HG03060 (cell line): ENCODE measurements around the gene CD6.
A peak's percentile ranks its signal among the peaks of the same experiment; 100 is the strongest.

ENCODE experiments used
- ATAC-seq: cut with Tn5 transposase; IDR thresholded peaks from one replicate; pipeline ENCODE4 v1.9.1; 2021; ENCODE audit warnings: low read depth, moderate number of reproducible peaks; ENCODE audit not compliant: unreplicated experiment

The CD6 gene

GRCh38 chr11:61024938-61025820 lies 53.7 kb downstream of the CD6 start:
- ATAC-seq: no peak

GRCh38 chr11:61025821-61026120 lies 54.3 kb downstream of the CD6 start:
- no peak for ATAC-seq

DNA sequence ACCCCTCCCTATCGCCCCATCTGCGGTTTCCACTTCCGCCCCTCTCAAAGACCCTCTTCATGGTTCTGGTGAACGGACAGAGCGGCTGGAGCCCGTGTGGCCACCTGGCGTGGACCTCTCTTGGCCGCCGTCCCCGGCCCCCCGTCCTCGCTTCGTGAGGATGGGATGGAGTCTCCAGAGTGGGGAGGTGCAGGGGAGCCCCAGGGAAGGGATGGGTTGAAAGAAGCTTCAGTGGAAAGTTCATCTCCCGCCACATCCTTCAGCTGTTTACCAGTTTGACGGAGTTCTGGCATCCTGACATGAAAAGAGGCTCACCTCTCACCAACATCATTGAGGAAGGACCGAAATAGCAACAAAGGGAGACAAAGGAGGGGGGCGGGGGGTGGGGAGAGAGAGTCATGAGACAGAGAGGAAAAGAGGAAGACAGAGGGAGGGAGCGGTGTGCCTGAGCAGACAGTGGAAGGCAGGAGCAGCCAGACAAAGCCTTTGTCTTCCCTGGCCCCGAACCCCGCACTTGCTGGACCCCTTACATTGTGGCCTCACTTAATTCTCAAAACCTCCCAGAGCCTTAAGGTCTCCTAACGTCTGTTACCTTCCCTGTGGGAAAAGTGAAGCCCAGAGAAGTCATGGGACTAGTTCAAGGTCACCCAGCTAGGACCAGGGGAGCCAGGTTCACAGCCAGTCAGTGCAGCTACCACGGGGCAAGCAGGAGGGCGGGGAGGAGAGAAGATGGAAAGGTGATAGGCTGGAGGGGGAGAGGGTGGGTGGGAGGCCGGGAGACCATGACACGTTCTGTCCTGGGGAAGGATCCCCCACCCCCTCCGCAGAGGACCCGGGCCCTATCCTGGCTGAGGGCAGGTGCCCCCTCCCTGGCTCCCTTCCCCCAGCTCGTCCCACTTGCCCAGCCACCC lies 54.9 kb downstream of the CD6 start:
- ATAC-seq: no peak

DNA sequence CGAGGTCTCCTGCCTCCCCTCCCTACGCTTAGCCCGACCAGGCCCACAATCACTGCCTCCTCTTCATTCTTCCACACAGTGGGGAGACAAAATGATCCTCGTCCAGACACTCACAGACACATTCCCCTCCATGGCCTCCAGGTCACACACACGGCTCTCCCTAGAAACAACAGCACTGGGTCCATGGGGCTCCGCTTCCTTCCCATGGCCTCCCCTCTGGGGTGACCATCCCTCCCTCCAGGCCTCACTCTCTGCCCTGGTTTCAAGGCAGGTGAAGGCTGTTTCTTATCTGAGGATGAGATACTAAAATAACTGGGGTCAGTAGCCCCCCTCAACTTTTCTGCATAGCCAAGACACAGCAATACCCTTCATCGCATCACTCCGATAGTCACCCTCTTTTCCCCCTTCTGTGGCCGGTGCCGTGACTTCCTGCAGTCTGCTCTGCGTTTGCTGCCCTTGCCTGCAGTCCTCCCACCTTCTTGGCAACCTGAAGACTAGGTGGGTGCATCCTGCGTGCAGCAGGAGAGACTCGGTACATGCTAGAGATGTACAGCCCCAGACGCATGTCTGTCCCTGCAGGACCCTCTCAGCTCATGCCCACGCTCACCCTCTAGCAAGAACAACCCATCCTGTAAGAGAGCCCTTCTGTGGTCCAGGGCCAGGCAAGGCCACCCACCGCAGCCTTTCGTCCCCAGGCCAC lies 55.8 kb downstream of the CD6 start:
- no peak for ATAC-seq

- peak; percentile 74 for ATAC-seq
These were observed 56.8 kb downstream of the CD6 start for GRCh38 chr11:61028135-61028729.

GRCh38 chr11:61032824-61033223 lies 61.3 kb downstream of the CD6 start:
- no peak for ATAC-seq

- no peak for ATAC-seq
These were observed 61.9 kb downstream of the CD6 start for GRCh38 chr11:61033417-61033816.

DNA sequence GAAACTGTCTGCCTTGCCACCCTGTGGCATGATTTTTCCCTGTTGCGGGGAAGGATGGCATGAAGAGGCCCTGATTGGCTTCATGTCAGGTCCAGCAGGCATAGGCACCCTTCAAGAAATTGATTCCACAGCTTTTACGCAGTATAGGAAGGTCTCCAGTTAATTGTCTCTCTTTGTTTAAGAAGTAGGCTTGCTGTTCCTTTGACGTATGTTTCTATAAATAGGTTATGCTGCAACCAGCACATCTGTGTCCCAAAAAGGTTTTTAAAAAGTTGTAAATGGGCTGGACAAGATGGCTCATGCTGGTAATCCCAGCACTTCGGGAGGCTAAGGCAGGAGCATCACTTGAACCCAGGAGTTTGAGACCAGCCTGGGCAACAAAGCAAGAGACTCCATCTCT lies 62.6 kb downstream of the CD6 start:
- ATAC-seq: no peak

DNA sequence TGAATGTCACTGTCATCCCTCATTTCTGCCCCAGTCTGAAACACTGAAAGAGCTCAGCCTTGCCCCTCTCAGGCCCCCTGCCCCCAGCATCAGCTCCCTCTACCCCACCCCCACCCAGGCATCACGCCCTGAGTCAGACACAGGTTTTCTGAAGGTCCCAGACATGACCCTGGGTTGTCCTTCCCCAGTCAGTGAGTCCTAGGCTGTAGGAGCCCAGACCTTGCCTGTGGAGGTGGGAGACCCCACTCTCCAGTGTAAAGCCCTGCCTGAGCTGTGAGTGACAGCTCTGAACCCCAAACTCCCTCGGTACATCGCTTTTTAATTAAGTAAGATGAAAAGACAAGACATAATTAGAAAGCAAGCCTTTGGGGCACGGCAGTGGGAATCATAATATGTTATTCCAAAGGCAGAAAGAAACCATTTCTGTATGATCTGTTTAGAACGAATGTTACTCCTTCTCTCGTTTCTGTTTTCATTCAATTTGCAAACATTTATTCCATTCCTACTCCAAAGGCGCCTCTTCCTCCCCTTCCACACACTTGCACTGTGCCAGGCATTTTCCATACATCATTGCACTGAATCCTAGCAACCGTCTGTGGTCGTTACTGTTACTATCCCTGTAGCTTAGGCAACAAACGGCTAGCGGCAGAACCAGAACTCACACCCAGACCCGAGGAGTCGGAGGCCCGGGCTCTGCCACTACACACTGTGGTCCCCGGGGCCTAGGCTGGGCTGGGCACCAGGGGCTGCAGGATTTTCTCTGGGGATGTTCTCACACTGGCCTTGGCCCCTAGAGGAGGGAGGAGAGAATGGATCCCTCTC lies 63.4 kb downstream of the CD6 start:
- ATAC-seq: no peak

GRCh38 chr11:61035526-61035835 lies 64.0 kb downstream of the CD6 start:
- no peak for ATAC-seq

GRCh38 chr11:61037441-61038093 lies 66.1 kb downstream of the CD6 start:
- ATAC-seq: no peak

DNA sequence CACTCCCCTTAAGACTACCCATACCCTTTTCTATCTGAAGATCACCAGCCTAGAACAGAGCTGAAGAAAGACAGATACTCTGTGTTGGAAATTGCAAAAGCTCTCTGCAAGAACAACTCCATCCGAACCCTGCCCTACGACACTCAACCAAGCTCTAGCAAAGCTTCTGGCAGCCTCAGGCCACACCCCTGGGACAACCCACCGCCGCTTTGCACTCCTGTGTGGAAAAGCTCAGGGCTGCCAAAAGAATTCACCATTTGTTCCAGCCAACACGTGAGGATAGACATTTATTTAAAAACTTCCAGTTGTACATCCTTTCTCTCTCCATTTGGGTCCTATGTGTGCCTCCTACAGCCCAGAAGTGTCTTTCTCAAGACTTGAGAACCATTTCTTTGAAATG lies 68.4 kb downstream of the CD6 start:
- ATAC-seq: no peak

GRCh38 chr11:61041755-61042518 lies 70.5 kb downstream of the CD6 start:
- no peak for ATAC-seq

- no peak for ATAC-seq
These were observed 71.1 kb downstream of the CD6 start for GRCh38 chr11:61042537-61042936.

GRCh38 chr11:61042961-61043540 lies 71.6 kb downstream of the CD6 start:
- no peak for ATAC-seq

- no peak for ATAC-seq
These were observed 73.8 kb downstream of the CD6 start for GRCh38 chr11:61045271-61045670.

DNA sequence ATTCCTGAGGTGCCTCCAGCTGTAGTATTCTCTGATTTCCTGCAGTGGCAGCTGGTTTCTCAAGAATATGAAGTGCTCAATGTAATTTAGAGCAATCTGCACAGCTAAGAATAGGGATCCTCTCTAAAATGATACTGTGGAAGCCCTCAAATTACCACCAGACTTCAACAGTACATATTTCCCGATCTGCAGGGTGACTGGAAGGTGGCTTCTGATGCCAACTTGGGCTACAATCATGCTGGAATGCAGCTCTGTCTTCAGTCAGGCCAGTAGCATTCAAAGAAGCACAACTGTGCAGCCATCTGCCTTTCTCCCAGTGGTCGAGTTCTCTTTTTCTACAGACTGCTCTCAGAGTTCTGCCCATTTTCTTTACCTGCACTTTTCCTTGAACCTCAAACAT lies 75.4 kb downstream of the CD6 start:
- ATAC-seq: no peak

DNA sequence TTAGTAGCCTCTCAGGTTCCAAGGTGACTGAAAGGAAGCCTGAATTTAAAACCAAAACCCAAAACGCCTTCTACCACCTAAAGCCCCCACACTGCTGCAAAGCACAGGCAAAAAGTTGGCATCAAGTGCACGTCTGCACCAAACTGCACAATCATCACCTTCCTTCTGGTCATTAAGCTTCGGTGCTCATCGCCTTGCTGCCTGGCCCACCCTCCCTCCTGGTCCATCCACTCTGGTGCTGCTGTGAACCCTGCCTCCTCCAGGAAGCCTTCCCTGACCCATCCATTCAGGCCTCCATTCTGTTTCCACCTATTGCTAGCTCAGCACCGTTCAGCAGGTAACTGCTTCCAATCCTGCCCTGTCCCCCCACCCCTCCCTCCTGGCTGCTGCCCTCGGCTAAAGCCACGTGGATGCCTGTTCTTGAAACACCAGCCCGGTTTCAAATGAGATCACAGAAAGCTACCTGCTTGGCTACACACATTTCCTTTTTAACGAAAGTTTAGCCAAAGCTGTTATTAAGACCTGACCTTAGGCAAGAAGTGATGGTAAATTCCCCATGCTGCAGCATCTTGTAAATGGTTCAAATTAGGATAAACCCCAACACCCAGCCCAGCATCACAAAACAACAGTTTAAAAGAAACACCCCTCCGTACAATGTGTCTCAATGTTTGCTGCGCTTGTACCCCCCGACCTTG lies 77.0 kb downstream of the CD6 start:
- no peak for ATAC-seq
